Epithelial cell of proximal tubule (primary cell): ENCODE results near the gene CDK6. TPM values are rescaled to one million over a fixed set of nuclear protein-coding genes. Genes with fewer than 3 reads are reported as not detected.

Source experiments
- DNase-seq: peaks from one replicate; pipeline ENCODE4 v3.0.0-alpha.2; 2011; ENCODE audit warnings: low read depth
- H3K4me3 ChIP-seq: 2 replicates; pipeline ENCODE4 v1.5.1; 2011; ENCODE audit warnings: low read depth, mild to moderate bottlenecking, low read length
- CTCF ChIP-seq: conservative IDR thresholded peaks from 2 replicates; pipeline ENCODE4 v1.5.1; 2012; ENCODE audit warnings: low read depth, mild to moderate bottlenecking, low read length
- total RNA-seq: library from RNA; depleted of rRNA; stranded (reverse); fragments of >200 nt; gene quantifications from 2 replicates; pipeline ENCODE4 v1.2.3, GENCODE V29; 2015

Gene CDK6
- total RNA-seq, 1 donor from 2014 or later = 99.4 TPM

- no peak overlapping the region for H3K4me3 ChIP-seq
- TF ChIP-seq CTCF = no peak
- no peak for DNase-seq
Observed at GRCh38 chr7:92614660-92615174, 221.7 kb downstream of the CDK6 start.

- TF ChIP-seq CTCF = no peak
- no peak for DNase-seq
- no peak overlapping the region for H3K4me3 ChIP-seq
Observed at GRCh38 chr7:92613720-92614119, 222.7 kb downstream of the CDK6 start.

GRCh38 chr7:92613214-92613613 lies 223.2 kb downstream of the CDK6 start:
- TF ChIP-seq CTCF = no peak

GRCh38 chr7:92612501-92612900 lies 223.9 kb downstream of the CDK6 start:
- DNase-seq = no peak
- no peak overlapping the region for H3K4me3 ChIP-seq
- no peak for TF ChIP-seq CTCF

More at GRCh38 chr7:92613214-92613613, 223.2 kb downstream of the CDK6 start:
- no peak for DNase-seq
- H3K4me3 ChIP-seq = no peak overlapping the region

GRCh38 chr7:92611735-92612134 lies 224.6 kb downstream of the CDK6 start:
- TF ChIP-seq CTCF = no peak
- H3K4me3 ChIP-seq = no peak overlapping the region
- DNase-seq = no peak

- DNase-seq = no peak
- peak; percentile 47 for TF ChIP-seq CTCF
- H3K4me3 ChIP-seq = no peak overlapping the region
Observed at GRCh38 chr7:92609921-92610518, 226.4 kb downstream of the CDK6 start.
